Upper lobe of right lung (tissue), 1 donor: ENCODE measurements around the gene CACNA1B. TPM values are rescaled to one million over a fixed set of nuclear protein-coding genes. Genes with fewer than 3 reads are reported as not detected.

Source experiments
- ATAC-seq: fragments of 200-7000 bp; cut with Tn5 transposase; one replicate; pipeline ENCODE4 v1.9.1; 2020; ENCODE audit warnings: mild to moderate bottlenecking, moderate library complexity
- DNase-seq: peaks from one replicate; pipeline ENCODE4 v3.0.0-alpha.2; 2020
- H3K27ac ChIP-seq: fragments of 200-600 bp; one replicate; pipeline ENCODE4 v1.8.0; 2022
- H3K27me3 ChIP-seq: fragments of 200-600 bp; one replicate; pipeline ENCODE4 v1.8.0; 2022; ENCODE audit warnings: mild to moderate bottlenecking
- H3K36me3 ChIP-seq: fragments of 200-600 bp; one replicate; pipeline ENCODE4 v1.8.0; 2022
- H3K4me1 ChIP-seq: fragments of 200-600 bp; one replicate; pipeline ENCODE4 v1.8.0; 2022
- H3K4me3 ChIP-seq: fragments of 200-600 bp; one replicate; pipeline ENCODE4 v1.8.0; 2022; ENCODE audit warnings: mild to moderate bottlenecking
- H3K9me3 ChIP-seq: fragments of 200-600 bp; one replicate; pipeline ENCODE4 v1.8.0; 2022
- CTCF ChIP-seq: fragments of 200-600 bp; IDR thresholded peaks from one replicate; pipeline ENCODE4 v1.8.0; 2022; ENCODE audit warnings: antibody characterized with exemption
- intact Hi-C: fragments of 100-400 bp; cut with DNase I; formaldehyde crosslinking; loops from one replicate; pipeline ENCODE4 v1.11.0; 2022
- total RNA-seq: library from RNA; stranded (reverse); fragmentation: NEBNext Ultra II Directional; extraction: Animal tissue kit (Norgen Biotek cat#: 25700); gene quantifications from one replicate; pipeline ENCODE4 v1.2.1, GENCODE V29; 2021
- donor health status: DM: no; HTN: yes; CAD: no; lungs with severe emphysema.

CACNA1B gene
- total RNA-seq, 1 donor from 2014 or later, result 0.29 TPM

DNA sequence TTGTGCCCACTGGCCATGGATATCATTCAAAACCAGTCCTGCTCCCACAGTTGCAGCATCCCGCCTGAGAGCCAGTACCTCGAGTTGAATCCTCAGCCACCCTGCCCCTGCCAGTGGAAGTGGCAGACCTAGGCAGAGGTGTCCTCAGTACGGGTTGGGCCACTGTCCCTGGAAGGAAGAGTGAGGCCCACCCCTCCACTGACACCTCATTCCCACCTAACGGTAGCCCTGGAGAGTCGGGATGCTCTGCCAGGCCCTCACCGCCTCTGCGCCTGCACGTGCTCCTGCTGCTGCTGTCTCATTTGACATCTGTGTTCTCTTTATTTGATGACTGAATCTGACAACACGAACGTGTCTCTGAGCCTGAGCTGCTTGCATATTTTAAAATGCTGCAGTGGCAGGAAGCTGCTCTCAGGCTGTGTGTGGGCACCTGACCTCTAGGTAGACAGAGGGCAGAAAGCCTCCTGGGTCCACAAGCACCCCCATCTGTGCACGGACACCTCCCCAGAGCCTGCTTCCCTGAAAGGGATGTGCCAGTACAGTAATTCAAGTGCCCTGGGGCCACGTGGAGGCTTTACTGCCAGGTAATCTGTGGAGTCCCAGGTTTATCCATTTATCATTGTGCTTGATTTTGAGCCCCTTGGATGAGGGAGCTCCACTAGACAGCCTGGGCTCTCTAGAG is 194.7 kb downstream of the CACNA1B start:
- no peak overlapping the region for H3K27ac ChIP-seq
- no peaks in the 10 kb centered on the region for H3K9me3 ChIP-seq
- DNase-seq (peak; percentile 50), ATAC-seq (no peak)
- intact Hi-C loops, result no loop called here
- H3K4me3 ChIP-seq, result no peak overlapping the region
- no peak for TF ChIP-seq CTCF
- H3K4me1 ChIP-seq, result no peaks in the 10 kb centered on the region
- H3K27me3 ChIP-seq, result no peaks in the 10 kb centered on the region
- no peaks in the 10 kb centered on the region for H3K36me3 ChIP-seq

GRCh38 chr9:138072897-138073296 is 195.3 kb downstream of the CACNA1B start:
- no peaks in the 10 kb centered on the region for H3K36me3 ChIP-seq
- no peak for TF ChIP-seq CTCF
- no peak for ATAC-seq
- no peak overlapping the region for H3K27ac ChIP-seq
- H3K4me3 ChIP-seq, result no peak overlapping the region
- intact Hi-C loops, result no loop called here
- H3K4me1 ChIP-seq, result no peaks in the 10 kb centered on the region
- no peaks in the 10 kb centered on the region for H3K27me3 ChIP-seq
- peak; percentile 58 for DNase-seq
- H3K9me3 ChIP-seq, result no peaks in the 10 kb centered on the region

GRCh38 chr9:138073408-138073807 is 195.8 kb downstream of the CACNA1B start:
- Histone ChIP-seq H3K27me3 (no peaks in the 10 kb centered on the region), H3K36me3 (no peaks in the 10 kb centered on the region), H3K4me1 (no peaks in the 10 kb centered on the region), H3K9me3 (no peaks in the 10 kb centered on the region), H3K27ac (no peak overlapping the region), H3K4me3 (no peak overlapping the region)
- TF ChIP-seq CTCF, result no peak
- peak; percentile 40 for DNase-seq
- ATAC-seq, result no peak
- intact Hi-C loops, result no loop called here

DNA sequence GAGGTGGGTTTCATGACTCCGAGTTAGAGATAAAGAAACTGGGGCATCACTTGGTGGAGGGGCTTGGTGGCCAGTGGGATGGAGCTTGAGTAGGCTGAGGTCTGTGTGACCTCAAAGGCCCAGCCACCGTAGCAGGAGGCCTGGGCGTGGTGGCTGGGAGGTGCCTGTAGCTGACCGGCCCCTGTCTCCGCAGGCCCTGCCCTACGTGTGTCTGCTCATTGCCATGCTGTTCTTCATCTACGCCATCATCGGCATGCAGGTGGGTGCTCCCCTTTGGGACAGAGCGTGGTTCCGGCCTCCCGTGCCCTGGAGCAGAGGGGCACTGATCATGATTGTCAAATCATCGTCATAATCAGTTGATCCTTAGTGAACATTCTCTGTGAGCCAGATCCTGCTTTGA is 196.2 kb downstream of the CACNA1B start:
- peak; percentile 36 for DNase-seq
- Histone ChIP-seq H3K27me3 (no peaks in the 10 kb centered on the region), H3K4me1 (no peaks in the 10 kb centered on the region), H3K36me3 (no peaks in the 10 kb centered on the region), H3K9me3 (no peaks in the 10 kb centered on the region), H3K27ac (no peak overlapping the region), H3K4me3 (no peak overlapping the region)
- TF ChIP-seq CTCF, result no peak
- no peak for ATAC-seq
- intact Hi-C loops, result no loop called here

DNA sequence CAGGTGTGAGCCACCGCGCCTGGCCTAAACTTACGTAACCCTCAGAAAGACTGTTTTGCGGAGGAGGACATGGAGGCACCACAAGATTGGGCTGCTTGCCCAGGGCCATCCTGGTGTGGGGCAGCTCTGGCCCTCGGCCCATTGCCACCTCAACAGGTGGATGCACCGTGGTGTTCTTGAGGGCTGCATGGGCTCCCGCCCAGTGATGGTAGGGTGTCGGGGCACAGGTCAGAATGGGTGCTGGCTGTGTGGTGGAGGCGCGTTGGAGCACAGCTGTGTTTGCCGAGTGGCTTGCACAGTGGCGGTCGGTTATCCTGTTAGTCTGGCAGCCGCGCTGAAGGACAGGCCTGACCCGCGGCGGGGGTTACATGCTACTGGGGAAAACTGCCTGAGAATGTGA is 196.9 kb downstream of the CACNA1B start:
- DNase-seq, result peak; percentile 55
- intact Hi-C loops, result no loop called here
- ATAC-seq, result no peak
- Histone ChIP-seq H3K9me3 (no peaks in the 10 kb centered on the region), H3K4me1 (no peaks in the 10 kb centered on the region), H3K27me3 (no peaks in the 10 kb centered on the region), H3K27ac (no peak overlapping the region), H3K4me3 (no peak overlapping the region), H3K36me3 (no peaks in the 10 kb centered on the region)
- TF ChIP-seq CTCF, result no peak

DNA sequence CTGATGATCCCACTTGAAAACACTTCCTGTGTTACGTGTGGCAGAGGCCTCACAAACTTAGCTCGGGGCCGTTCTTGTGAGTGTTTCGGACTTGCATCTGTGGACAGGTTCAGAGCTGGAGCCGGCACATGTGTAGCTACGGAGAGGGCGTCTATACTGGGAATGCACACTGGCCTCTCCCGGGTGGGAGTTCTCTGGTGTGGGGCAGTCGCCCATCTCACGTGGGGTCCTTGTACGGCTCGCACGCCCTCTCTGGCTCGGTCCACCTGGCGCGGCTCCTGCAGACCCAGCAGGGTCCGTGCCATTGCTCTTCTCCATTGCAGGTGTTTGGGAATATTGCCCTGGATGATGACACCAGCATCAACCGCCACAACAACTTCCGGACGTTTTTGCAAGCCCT is 197.9 kb downstream of the CACNA1B start:
- Histone ChIP-seq H3K27me3 (no peaks in the 10 kb centered on the region), H3K9me3 (no peaks in the 10 kb centered on the region), H3K27ac (no peak overlapping the region), H3K36me3 (no peaks in the 10 kb centered on the region), H3K4me3 (no peak overlapping the region), H3K4me1 (no peaks in the 10 kb centered on the region)
- no peak for TF ChIP-seq CTCF
- intact Hi-C loops, result no loop called here
- no peak for ATAC-seq
- peak; percentile 37 for DNase-seq
